Osteocyte (in vitro differentiated cells): Measurements from ENCODE around the gene FBXW5. TPM values are rescaled to one million over a fixed set of nuclear protein-coding genes. Genes with fewer than 3 reads are reported as not detected.

Source experiments
- DNase-seq: peaks from one replicate; pipeline ENCODE4 v3.0.0; 2021; ENCODE audit warnings: mixed read lengths; ENCODE audit not compliant: unreplicated experiment; ENCODE audit errors: extremely low spot score
- H3K27ac Mint-ChIP-seq: one replicate; pipeline ENCODE4 v1.8.0; 2021; ENCODE audit warnings: mild to moderate bottlenecking, mixed read lengths; ENCODE audit not compliant: unreplicated experiment
- H3K27me3 Mint-ChIP-seq: one replicate; pipeline ENCODE4 v1.8.0; 2021; ENCODE audit warnings: mixed read lengths; ENCODE audit not compliant: unreplicated experiment
- H3K36me3 Mint-ChIP-seq: one replicate; pipeline ENCODE4 v1.8.0; 2021; ENCODE audit warnings: mixed read lengths; ENCODE audit not compliant: unreplicated experiment
- H3K4me1 Mint-ChIP-seq: one replicate; pipeline ENCODE4 v1.8.0; 2021; ENCODE audit warnings: mixed read lengths; ENCODE audit not compliant: unreplicated experiment
- H3K4me3 Mint-ChIP-seq: one replicate; pipeline ENCODE4 v1.8.0; 2021; ENCODE audit warnings: mild to moderate bottlenecking, moderate library complexity, mixed read lengths; ENCODE audit not compliant: unreplicated experiment
- H3K9me3 Mint-ChIP-seq: one replicate; pipeline ENCODE4 v1.8.0; 2021; ENCODE audit warnings: mixed read lengths; ENCODE audit not compliant: unreplicated experiment
- CTCF ChIP-seq: fragments of 200-600 bp; sonication (generic); IDR thresholded peaks from 2 replicates; pipeline ENCODE4 v1.5.0; 2021; ENCODE audit warnings: antibody characterized with exemption, mild to moderate bottlenecking, moderate library complexity
- total RNA-seq: library from RNA; stranded (reverse); gene quantifications from 2 replicates; pipeline ENCODE4 v1.2.1, GENCODE V29; 2021

Gene FBXW5
- total RNA-seq, 1 donor from 2014 or later = 84.4 TPM

GRCh38 chr9:136956604-136957003 lies 12.1 kb upstream of the FBXW5 start:
- no peak for TF ChIP-seq CTCF
- Mint-ChIP-seq H3K9me3 (no peaks in the 10 kb centered on the region), H3K4me1 (peaks cover 10% of the 10 kb centered on the region), H3K36me3 (no peaks in the 10 kb centered on the region), H3K27me3 (no peaks in the 10 kb centered on the region), H3K27ac (no peak overlapping the region), H3K4me3 (no peak overlapping the region)
- DNase-seq = no peak

- Mint-ChIP-seq H3K9me3 (no peaks in the 10 kb centered on the region), H3K4me1 (peaks cover 6% of the 10 kb centered on the region), H3K36me3 (no peaks in the 10 kb centered on the region), H3K27ac (no peak overlapping the region), H3K4me3 (no peak overlapping the region), H3K27me3 (no peaks in the 10 kb centered on the region)
- TF ChIP-seq CTCF = no peak
- DNase-seq = no peak
Observed at GRCh38 chr9:136955943-136956335, 11.4 kb upstream of the FBXW5 start.

GRCh38 chr9:136955202-136955942 lies 10.8 kb upstream of the FBXW5 start:
- no peak overlapping the region for H3K4me3 Mint-ChIP-seq
- DNase-seq = no peak

GRCh38 chr9:136954270-136955083 lies 9.9 kb upstream of the FBXW5 start:
- TF ChIP-seq CTCF = no peak
- no peak for DNase-seq
- peaks cover 4% of the 10 kb centered on the region for H3K4me1 Mint-ChIP-seq
- no peaks in the 10 kb centered on the region for H3K36me3 Mint-ChIP-seq
- H3K27ac Mint-ChIP-seq = no peak overlapping the region
- no peaks in the 10 kb centered on the region for H3K27me3 Mint-ChIP-seq
- no peak overlapping the region for H3K4me3 Mint-ChIP-seq
- no peaks in the 10 kb centered on the region for H3K9me3 Mint-ChIP-seq

More at GRCh38 chr9:136955202-136955942, 10.8 kb upstream of the FBXW5 start:
- H3K27me3 Mint-ChIP-seq = no peaks in the 10 kb centered on the region
- no peak for TF ChIP-seq CTCF
- H3K27ac Mint-ChIP-seq = no peak overlapping the region
- H3K36me3 Mint-ChIP-seq = no peaks in the 10 kb centered on the region
- H3K4me1 Mint-ChIP-seq = peaks cover 3% of the 10 kb centered on the region
- H3K9me3 Mint-ChIP-seq = no peaks in the 10 kb centered on the region

- no peak for DNase-seq
Observed at GRCh38 chr9:136953771-136954269, 9.3 kb upstream of the FBXW5 start.

More at GRCh38 chr9:136953771-136954269, 9.3 kb upstream of the FBXW5 start:
- no peaks in the 10 kb centered on the region for H3K9me3 Mint-ChIP-seq
- no peak overlapping the region for H3K4me3 Mint-ChIP-seq
- H3K36me3 Mint-ChIP-seq = no peaks in the 10 kb centered on the region
- peaks cover 5% of the 10 kb centered on the region for H3K4me1 Mint-ChIP-seq
- H3K27me3 Mint-ChIP-seq = no peaks in the 10 kb centered on the region
- no peak for TF ChIP-seq CTCF
- H3K27ac Mint-ChIP-seq = no peak overlapping the region
